Skin epidermis (tissue), 12 donors: Measurements from ENCODE around the gene MRGPRG.

Experiments
- H3K27ac ChIP-seq, 21 experiments: fragments of 200-600 bp; sonication (generic) in 11 of 21; one replicate each; pipeline ENCODE4 v1.5.0; 2020; ENCODE audit warnings: mild to moderate bottlenecking in 3 of 21, inconsistent platforms in 2 of 21, moderate library complexity in 2 of 21
- H3K4me3 ChIP-seq, 7 experiments: fragments of 200-600 bp; sonication (generic) in 2 of 7; one replicate each; pipeline ENCODE4 v1.5.0; 2020; ENCODE audit warnings: inconsistent platforms in 2 of 7, mild to moderate bottlenecking in 2 of 7, moderate library complexity in 1 of 7

The MRGPRG gene

DNA sequence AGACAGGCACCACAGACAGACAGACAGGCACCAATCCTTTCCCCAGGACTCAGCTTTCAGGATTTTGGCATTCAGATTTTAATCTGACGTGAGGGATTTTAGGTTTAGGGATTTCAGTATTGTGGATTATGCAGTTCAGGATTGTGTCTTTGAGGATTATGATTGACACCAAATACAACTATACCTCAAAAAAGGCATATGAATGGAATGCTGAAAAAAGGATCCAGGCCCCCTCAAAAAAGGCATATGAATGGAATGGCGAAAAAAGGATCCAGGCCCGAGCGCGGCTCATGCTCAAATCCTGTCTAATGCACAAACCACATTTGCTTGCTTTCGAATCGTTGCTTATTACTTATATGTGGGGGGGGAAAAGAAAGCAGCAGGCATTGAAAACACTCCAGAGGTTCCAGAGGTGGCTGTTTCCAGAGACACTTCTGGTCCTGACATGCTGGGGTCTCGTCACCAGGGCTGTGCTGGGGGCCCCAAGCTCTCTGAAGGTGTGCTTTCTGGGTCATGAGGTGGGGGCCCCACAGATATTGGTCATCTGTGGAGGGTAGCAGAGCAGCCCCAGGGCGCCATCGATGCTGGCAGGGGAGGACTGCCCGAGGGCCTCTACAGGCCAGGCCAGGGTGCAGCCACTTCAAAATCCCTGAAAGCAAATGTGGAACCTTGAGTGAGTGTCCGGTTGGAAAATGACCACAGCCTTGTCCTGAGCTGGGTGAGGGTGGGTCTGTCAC lies 36.7 kb downstream of the MRGPRG start:
- Histone ChIP-seq H3K27ac (no peak overlapping the region), H3K4me3 (no peak overlapping the region)

DNA sequence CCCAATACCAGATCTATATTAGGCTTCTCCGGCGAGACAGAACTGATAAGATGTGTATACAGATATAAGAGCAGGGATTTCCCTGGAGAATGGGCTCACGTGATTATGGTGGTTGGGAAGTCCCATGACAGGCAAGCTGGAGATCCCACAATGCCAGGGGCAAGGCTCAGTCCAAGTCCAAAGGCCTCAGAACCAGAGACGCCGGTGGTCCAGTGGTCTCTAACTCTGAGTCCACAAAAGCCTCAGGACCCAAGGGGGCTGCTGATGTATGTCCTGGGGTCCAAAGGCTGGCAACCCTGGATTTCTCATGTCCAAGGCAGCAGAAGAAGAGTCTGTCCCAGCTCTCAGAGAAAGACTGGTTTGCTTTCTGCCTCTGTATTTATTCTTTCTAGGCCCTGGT lies 37.7 kb downstream of the MRGPRG start:
- Histone ChIP-seq H3K4me3 (no peak overlapping the region), H3K27ac (no peak overlapping the region)

DNA sequence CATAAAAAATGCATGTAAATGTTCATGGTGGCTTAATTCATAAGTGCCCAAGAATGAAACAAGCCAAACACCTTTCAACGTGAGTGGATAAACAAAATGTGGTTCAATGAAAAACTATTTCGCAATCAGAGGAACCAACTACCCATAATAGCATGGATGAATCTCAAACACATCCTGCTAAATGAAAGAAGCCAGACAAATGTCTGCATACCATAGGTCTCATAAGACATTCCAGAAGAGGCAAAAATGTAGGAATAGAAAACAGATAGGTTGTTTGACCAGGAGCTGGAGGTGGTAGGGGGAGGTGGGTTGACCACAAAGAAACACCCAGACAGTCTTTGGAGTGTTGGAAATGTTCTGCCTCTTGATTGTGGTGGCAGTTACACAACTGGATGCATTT lies 40.3 kb downstream of the MRGPRG start:
- Histone ChIP-seq H3K4me3 (no peak overlapping the region), H3K27ac (no peak overlapping the region)

DNA sequence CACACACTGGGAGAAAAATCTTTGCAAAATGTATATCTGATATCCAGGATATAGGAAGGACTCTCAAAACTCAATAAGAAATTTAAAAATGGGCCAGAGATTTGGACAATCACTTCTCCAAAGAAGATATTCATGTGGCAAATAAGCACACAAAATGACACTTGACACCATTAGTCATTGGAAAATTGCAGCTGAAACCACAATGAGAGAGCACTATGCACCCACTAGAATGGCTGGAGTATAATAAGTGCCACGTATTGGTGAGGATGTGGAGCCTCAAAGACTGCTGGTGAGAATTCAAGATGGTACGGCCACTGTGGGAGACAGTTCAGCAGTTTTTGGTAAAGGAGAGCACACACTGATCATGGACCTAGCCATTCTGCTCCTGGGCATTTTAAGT lies 40.7 kb downstream of the MRGPRG start:
- H3K27ac ChIP-seq: no peak overlapping the region
- H3K4me3 ChIP-seq: no peak overlapping the region

DNA sequence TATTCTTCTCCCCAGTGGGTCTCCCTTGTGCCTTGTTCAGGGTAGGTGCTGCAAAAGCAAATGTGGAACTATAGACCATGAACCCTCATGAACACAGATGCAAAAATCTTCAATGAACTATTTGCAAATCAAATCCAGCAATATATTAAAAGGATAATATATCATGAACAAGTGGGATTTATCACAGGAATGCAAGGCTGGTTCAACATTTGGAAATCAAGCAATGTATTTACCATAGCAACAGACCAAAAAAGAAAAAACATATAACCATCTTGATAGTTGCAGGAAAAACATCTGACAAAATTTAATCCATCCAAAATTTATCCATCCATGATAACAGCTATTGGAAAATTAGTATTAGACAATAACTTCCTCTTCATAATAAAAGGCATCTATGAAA lies 42.1 kb downstream of the MRGPRG start:
- H3K4me3 ChIP-seq: no peak overlapping the region
- H3K27ac ChIP-seq: no peak overlapping the region

DNA sequence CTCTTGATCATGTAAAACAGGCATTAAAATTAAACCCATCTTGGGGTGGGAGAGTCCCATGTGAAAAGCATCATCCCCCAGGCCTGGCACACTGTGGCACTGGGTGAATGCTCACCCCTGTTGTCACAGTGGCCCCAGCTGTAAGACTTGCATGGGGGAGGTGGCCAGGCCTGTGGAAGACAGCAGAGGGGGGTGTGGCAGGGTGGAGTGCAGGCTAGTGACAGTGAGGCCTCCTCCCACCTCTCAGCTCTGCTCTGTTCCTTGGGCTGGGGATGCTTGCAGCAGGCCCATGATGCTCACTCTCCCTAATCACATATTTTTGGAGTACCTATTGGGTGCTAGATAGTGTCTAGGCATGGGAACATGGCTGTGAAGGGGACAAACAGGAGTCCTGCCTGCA lies 43.4 kb downstream of the MRGPRG start:
- Histone ChIP-seq H3K4me3 (no peak overlapping the region), H3K27ac (no peak overlapping the region)

DNA sequence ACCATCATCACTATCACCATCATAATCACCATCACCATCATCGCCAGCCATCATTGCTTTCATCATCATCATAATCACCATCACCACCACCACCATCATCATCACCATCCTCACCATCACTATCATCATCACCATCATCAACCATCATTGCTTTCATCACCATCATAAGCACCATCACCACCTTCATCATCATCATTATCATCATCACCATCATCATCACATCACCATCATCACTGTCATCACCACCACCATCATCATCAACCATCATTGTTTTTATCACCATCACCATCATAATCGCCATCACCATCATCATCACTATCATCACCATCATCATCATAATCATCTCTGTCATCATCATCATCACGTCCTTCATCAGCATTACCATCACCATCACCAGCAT lies 44.2 kb downstream of the MRGPRG start:
- no peak overlapping the region for H3K27ac ChIP-seq
- no peak overlapping the region for H3K4me3 ChIP-seq

DNA sequence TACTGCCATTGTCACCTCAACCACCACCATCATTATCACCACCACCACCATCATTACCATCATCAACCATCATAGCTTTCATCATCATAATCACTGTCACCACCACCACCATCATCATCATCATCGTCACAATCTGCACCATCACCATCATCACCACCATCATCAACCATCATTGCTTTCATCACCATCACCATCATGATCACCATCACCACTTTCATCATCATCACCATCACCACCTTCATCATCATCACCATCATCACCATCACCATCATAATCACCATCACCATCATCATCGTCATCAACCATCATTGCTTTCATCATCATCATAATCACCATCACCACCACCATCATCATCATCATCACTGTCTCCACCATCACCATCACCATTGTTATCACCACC lies 44.8 kb downstream of the MRGPRG start:
- no peak overlapping the region for H3K4me3 ChIP-seq
- H3K27ac ChIP-seq: no peak overlapping the region

DNA sequence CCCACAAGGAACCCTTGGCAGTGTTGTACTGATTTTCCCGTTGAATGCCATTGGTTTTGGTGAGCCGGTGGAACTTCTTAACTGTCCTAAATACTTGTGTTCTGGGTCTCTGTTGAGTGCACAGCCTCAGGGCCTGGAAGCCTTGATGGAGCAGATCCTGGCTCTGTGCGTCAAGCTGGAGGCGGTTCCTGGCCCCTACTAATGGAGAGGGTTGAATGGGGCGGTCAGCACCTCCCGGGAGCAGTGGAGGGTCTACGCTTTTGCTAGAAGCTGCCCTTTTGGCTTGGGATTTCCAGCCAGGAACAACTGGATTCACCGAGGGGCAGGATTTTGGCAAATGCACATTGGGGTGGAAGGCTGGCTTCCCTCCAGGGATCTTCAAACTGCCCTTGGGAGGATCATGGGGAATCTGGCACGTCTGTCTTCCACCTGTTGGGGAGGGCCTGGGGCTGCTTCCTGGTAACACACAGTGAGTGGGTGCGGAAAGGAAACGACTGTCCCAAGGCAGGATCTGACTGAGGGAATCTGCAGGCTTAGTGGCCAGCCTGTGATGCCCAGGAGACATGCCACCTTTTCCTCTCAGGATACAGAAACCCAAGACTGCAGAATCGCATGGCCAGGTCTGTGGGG lies 46.6 kb downstream of the MRGPRG start:
- Histone ChIP-seq H3K4me3 (no peak overlapping the region), H3K27ac (no peak overlapping the region)

DNA sequence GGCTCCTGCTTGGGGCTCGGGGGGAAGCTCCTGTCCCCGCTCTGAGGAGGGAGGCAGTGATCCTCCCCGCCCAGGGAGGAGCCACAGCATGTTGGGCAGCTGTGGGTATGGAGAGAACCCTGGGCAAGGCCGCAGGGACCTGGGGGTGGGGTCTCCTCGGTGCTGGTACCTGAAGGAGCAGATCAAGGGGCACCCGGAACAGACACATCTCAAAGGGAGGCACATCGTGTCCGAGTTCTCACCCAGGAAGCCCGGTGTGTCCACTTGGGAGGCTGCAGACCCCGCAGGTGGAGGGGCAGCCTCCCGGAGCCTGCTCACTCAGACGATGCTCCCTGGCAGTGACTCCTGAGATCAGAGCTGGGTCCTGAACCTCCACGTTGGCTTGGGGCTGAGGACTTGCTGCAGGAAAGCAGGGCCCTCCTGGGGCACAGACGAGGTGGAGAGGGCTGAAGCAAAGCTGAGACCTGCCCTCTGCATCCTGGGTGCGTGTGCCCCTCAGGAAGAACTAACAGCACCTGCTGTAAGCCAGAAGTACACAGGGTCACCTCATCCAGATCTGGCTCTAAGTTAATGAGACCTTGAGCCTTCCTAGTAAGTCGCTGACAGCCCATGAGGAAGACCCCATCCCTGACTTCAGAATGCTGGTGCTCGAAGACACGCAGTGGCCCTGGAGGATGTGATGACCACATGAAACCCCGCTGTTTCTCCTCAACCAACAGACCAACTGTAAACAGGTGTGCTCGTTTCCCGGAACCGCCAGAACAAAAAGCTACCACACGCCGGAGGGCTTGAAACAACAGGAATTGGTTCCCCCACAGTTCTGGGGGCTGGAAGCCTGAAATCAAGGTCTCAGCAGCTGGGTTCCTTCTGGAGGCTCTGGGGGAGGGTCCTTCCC lies 47.6 kb downstream of the MRGPRG start:
- H3K27ac ChIP-seq: no peak overlapping the region
- no peak overlapping the region for H3K4me3 ChIP-seq

DNA sequence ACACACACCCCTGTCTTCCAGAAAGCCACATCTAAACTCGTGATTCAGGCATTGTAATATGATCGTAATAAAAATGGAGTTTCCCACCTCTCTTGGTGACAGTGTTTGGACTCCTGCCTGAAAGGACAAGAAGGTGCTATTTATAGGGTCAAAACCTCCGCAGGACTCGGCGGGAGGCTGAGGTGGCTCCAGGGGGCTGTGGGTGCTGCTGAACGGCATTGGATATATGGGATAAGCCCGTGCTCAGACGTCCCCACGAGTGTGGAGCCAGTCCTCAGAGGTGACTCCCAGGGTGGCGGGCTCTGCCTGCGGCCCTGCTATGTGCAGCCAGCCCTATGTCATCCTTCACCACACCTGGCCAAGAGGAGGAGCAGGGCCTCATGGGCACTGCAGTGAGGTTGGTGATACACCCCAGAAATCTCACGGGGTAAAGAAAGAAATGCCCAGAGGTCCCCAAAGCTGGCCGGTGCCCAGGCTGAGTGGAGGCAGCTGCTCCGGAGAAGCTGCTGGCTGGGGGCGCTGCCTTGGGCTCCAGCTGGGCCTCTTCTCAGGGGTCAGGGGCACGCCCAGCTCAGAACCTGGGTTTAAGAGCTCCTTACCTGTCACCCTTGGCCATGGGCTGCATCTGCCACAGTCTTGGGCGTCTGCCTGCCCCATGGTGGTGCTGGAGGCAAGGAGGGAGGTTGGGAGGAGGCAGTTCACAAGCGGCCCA lies 48.4 kb downstream of the MRGPRG start:
- peak overlapping the region in 9 of 21 experiments; percentile 7 to 75 (median 40) for H3K27ac ChIP-seq
- no peak overlapping the region for H3K4me3 ChIP-seq

DNA sequence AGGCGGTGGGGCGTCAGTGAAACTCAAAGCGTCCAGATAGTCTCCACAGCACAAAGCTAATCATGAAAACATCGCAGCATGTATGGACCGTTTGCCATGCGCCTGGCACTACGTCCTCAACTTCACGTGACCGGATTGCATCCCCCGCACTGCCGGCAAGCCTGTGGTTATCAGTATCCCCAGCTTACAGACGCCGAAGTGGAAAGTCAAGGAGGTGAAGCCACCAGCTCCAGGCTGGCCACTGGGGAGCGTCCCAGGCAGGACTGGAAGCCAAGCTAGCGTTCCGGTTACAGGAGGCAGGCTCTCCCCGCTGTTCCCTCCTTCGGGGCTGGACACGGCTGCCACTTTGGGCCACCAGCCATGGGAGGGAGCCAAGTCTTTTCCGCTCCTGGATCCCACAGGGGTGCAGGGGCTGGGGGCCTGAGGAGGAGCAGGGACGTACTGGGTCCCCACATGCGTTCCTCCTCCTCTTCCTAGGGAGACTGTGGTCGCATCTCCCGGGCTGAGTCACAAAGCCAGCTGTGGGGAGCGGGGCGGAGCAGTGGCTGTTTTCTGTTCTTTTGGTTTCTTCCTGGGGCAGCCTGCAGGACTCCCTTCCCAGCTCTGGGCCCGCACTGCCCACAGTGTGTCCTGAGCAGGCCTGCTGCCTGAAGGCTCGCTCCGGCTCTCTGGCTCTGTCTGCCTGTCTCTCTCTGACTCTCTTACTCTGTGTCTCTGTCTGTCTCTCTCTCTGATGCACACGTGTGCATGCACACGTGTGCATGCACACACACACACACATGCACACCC lies 49.2 kb downstream of the MRGPRG start:
- Histone ChIP-seq H3K27ac (peak overlapping the region in 17 of 21 experiments; percentile 22 to 75 (median 48)), H3K4me3 (peak overlapping the region in 6 of 7 experiments; percentile 1 to 30 (median 14))

DNA sequence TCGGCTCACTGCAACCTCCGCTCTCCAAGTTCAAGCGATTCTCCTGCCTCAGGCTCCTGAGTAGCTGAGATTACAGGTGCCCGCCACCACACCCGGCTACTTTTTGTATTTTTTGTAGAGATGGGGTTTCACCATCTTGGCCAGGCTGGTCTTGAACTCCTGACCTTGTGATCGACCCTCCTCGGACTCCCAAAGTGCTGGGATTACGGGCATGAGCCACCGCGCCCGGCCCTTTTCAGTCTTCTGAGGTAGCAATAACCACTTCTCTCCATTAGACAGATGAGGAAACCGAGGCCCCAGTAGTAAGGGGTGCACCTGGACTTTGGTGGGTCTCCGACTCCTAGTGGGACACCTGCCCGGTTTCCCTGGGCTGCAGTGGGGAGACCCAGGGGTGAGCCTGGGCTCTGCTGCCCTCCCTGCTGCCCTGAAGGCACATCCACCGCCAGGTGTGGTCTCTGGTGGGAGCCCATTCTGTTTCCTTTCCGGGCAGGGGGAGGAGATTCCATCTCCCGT lies 49.8 kb downstream of the MRGPRG start:
- Histone ChIP-seq H3K27ac (peak overlapping the region in 7 of 21 experiments; percentile 22 to 66 (median 43)), H3K4me3 (peak overlapping the region in 2 of 7 experiments; percentile 1 to 17)
